Osteoblast (primary cell): ENCODE measurements around the gene PGGHG. TPM values are rescaled to one million over a fixed set of nuclear protein-coding genes. Genes with fewer than 3 reads are reported as not detected.

Source experiments
- DNase-seq: peaks from one replicate; pipeline ENCODE4 v3.0.0; 2011; ENCODE audit warnings: low spot score, mixed read lengths; ENCODE audit not compliant: insufficient read length; ENCODE audit errors: missing footprints
- H2AFZ ChIP-seq: 2 replicates; pipeline ENCODE4 v1.6.0; 2011; ENCODE audit warnings: mild to moderate bottlenecking, low read length
- H3K27ac ChIP-seq: 2 replicates; pipeline ENCODE4 v1.5.1; 2011; ENCODE audit warnings: mild to moderate bottlenecking, low read depth, low read length, moderate library complexity
- H3K27me3 ChIP-seq: 2 replicates; pipeline ENCODE4 v1.6.0; 2012; ENCODE audit warnings: mild to moderate bottlenecking, control low read depth, inconsistent platforms, low read length, moderate library complexity; ENCODE audit not compliant: insufficient read depth
- H3K36me3 ChIP-seq: 2 replicates; pipeline ENCODE4 v1.5.1; 2011; ENCODE audit warnings: mild to moderate bottlenecking, low read length, control low read depth, moderate library complexity; ENCODE audit not compliant: insufficient read depth
- H3K4me1 ChIP-seq: 2 replicates; pipeline ENCODE4 v1.5.1; 2011; ENCODE audit warnings: mild to moderate bottlenecking, low read length, control low read depth, moderate library complexity; ENCODE audit not compliant: insufficient read depth
- H3K4me2 ChIP-seq: 2 replicates; pipeline ENCODE4 v1.6.0; 2011; ENCODE audit warnings: mild to moderate bottlenecking, low read length; ENCODE audit not compliant: insufficient read depth
- H3K4me3 ChIP-seq: fragments of 200-600 bp; sonication (generic); 3 replicates; pipeline ENCODE4 v1.5.1; 2012; ENCODE audit warnings: mild to moderate bottlenecking, low read length, inconsistent platforms; ENCODE audit not compliant: insufficient read depth
- H3K79me2 ChIP-seq: 2 replicates; pipeline ENCODE4 v1.6.0; 2012; ENCODE audit warnings: mild to moderate bottlenecking, low read length, control low read depth, inconsistent platforms; ENCODE audit not compliant: insufficient read depth
- H3K9me3 ChIP-seq: 2 replicates; pipeline ENCODE4 v1.5.1; 2011; ENCODE audit warnings: low read depth, low read length, control low read depth
- H4K20me1 ChIP-seq: 2 replicates; pipeline ENCODE4 v1.6.0; 2012; ENCODE audit warnings: mild to moderate bottlenecking, low read length, control low read depth; ENCODE audit not compliant: insufficient read depth
- total RNA-seq: library from RNA; depleted of rRNA; stranded (reverse); fragments of >200 nt; gene quantifications from 2 replicates; pipeline ENCODE4 v1.2.3, GENCODE V29; 2012
- TF ChIP-seq, protein P1 (sequence below): IDR thresholded peaks from 2 replicates; pipeline ENCODE4 v1.5.1; 2011; ENCODE audit warnings: mild to moderate bottlenecking, low read depth, low read length, moderate library complexity; ENCODE audit errors: extremely low read depth

PGGHG gene
- total RNA-seq, 1 donor = 8.7 TPM

- Histone ChIP-seq H3K79me2 (no peaks in the 10 kb centered on the region), H3K36me3 (no peaks in the 10 kb centered on the region), H3K9me3 (no peaks in the 10 kb centered on the region), H3K27me3 (peaks cover 10% of the 10 kb centered on the region), H3K4me1 (no peaks in the 10 kb centered on the region), H2AFZ (peak overlapping the region; percentile 0), H3K4me2 (peak overlapping the region; percentile 25), H3K27ac (no peak overlapping the region), H4K20me1 (no peaks in the 10 kb centered on the region), H3K4me3 (peak overlapping the region; percentile 4)
- TF ChIP-seq, protein P1, sequence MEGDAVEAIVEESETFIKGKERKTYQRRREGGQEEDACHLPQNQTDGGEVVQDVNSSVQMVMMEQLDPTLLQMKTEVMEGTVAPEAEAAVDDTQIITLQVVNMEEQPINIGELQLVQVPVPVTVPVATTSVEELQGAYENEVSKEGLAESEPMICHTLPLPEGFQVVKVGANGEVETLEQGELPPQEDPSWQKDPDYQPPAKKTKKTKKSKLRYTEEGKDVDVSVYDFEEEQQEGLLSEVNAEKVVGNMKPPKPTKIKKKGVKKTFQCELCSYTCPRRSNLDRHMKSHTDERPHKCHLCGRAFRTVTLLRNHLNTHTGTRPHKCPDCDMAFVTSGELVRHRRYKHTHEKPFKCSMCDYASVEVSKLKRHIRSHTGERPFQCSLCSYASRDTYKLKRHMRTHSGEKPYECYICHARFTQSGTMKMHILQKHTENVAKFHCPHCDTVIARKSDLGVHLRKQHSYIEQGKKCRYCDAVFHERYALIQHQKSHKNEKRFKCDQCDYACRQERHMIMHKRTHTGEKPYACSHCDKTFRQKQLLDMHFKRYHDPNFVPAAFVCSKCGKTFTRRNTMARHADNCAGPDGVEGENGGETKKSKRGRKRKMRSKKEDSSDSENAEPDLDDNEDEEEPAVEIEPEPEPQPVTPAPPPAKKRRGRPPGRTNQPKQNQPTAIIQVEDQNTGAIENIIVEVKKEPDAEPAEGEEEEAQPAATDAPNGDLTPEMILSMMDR = no peak
- peak; percentile 27 for DNase-seq
Observed at GRCh38 chr11:269146-269890, 19.6 kb upstream of the PGGHG start.

DNA sequence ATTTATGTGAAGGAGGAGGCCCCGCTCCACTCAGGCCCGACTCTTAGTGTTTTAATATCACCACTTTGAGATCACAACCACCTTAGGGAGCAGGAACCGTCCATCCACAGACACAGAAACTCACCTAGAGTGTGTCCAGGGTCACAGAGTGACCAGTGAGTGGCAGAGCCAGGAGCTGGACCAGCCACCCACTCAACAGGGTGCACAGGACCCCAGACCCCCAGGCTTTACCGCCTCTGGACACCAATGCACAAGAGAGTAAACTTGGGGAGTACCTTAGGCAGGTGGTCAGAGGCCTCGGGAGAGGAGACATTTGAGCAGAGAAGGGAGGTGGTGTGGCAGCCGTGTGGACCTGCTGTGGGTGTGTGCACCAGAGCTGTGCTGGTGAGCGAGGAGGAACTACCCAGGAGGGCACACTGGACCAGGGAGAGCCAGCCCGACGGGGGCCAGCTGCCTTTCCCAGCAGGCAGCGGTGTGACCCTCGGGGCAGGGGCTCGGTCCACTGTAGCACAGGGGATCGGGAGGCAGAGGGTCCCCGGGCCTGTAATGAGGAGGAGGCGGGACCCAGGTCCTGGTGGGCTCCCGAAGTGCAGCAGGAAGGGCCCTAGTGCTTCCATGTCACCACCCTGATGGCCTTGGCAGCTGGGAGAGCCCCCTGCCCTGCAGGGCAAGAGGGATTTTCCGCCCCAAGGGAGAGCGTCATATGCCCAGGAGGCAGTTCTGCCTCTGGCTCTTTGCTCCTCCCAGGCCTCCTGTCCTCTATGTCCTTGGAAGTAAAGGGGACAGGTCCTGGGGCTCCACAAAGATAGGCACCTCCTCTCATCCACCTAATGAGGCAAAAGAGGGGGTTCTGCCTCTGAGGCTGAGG, 18.2 kb upstream of the PGGHG start:
- H3K27me3 ChIP-seq = peaks cover 12% of the 10 kb centered on the region
- H3K9me3 ChIP-seq = no peaks in the 10 kb centered on the region
- H3K4me2 ChIP-seq = no peak overlapping the region
- H3K79me2 ChIP-seq = no peaks in the 10 kb centered on the region
- H2AFZ ChIP-seq = no peak overlapping the region
- H4K20me1 ChIP-seq = no peaks in the 10 kb centered on the region
- DNase-seq = peak; percentile 74
- no peak overlapping the region for H3K27ac ChIP-seq
- H3K4me3 ChIP-seq = no peak overlapping the region
- TF ChIP-seq, protein P1 = no peak
- H3K36me3 ChIP-seq = no peaks in the 10 kb centered on the region
- no peaks in the 10 kb centered on the region for H3K4me1 ChIP-seq

- H3K4me2 ChIP-seq = no peak overlapping the region
- H3K27me3 ChIP-seq = peaks cover 17% of the 10 kb centered on the region
- H3K36me3 ChIP-seq = no peaks in the 10 kb centered on the region
- H3K4me3 ChIP-seq = no peak overlapping the region
- no peaks in the 10 kb centered on the region for H3K9me3 ChIP-seq
- peak; percentile 65 for DNase-seq
- no peaks in the 10 kb centered on the region for H3K79me2 ChIP-seq
- no peak overlapping the region for H3K27ac ChIP-seq
- H3K4me1 ChIP-seq = no peaks in the 10 kb centered on the region
- no peak overlapping the region for H2AFZ ChIP-seq
- no peaks in the 10 kb centered on the region for H4K20me1 ChIP-seq
- TF ChIP-seq, protein P1 = no peak
Observed at GRCh38 chr11:271319-271715, 17.6 kb upstream of the PGGHG start.
